HG03432 (cell line): ENCODE measurements around the gene HRH1.
"Not testable (repeated sequence)": the region's sequence is repeated elsewhere in the genome, so short reads cannot be mapped to it uniquely, and the experiment has no call there.

Experiments used
- ATAC-seq: cut with Tn5 transposase; IDR thresholded peaks from one replicate; pipeline ENCODE4 v1.9.1; 2021; ENCODE audit warnings: mild to moderate bottlenecking, moderate library complexity; ENCODE audit not compliant: unreplicated experiment

The HRH1 gene

GRCh38 chr3:11201251-11202019, 47.1 kb downstream of the HRH1 start:
- ATAC-seq, result no peak

GRCh38 chr3:11203961-11204360, 49.7 kb downstream of the HRH1 start:
- no peak for ATAC-seq

GRCh38 chr3:11204697-11205348, 50.5 kb downstream of the HRH1 start:
- no peak for ATAC-seq

- not testable (repeated sequence) for ATAC-seq
Measured at GRCh38 chr3:11205881-11206280, 51.6 kb downstream of the HRH1 start.

GRCh38 chr3:11206316-11206715, 52.0 kb downstream of the HRH1 start:
- ATAC-seq, result no peak

- no peak for ATAC-seq
Measured at GRCh38 chr3:11206953-11207352, 52.7 kb downstream of the HRH1 start.

- no peak for ATAC-seq
Measured at GRCh38 chr3:11211531-11212298, 57.4 kb downstream of the HRH1 start.

- no peak for ATAC-seq
Measured at GRCh38 chr3:11212299-11212608, 58.0 kb downstream of the HRH1 start.

- ATAC-seq, result no peak
Measured at GRCh38 chr3:11212784-11213183, 58.5 kb downstream of the HRH1 start.

GRCh38 chr3:11213810-11214450, 59.6 kb downstream of the HRH1 start:
- ATAC-seq, result no peak

- no peak for ATAC-seq
Measured at GRCh38 chr3:11214451-11214978, 60.2 kb downstream of the HRH1 start.

GRCh38 chr3:11217370-11217769, 63.1 kb downstream of the HRH1 start:
- ATAC-seq, result not testable (repeated sequence)

- ATAC-seq, result no peak
Measured at GRCh38 chr3:11220230-11220629, 65.9 kb downstream of the HRH1 start.

- no peak for ATAC-seq
Measured at GRCh38 chr3:11221818-11222415, 67.6 kb downstream of the HRH1 start.

GRCh38 chr3:11224010-11224409, 69.7 kb downstream of the HRH1 start:
- ATAC-seq, result no peak

- ATAC-seq, result no peak
Measured at GRCh38 chr3:11224870-11225229, 70.6 kb downstream of the HRH1 start.

- ATAC-seq, result no peak
Measured at GRCh38 chr3:11226042-11226370, 71.7 kb downstream of the HRH1 start.

GRCh38 chr3:11228041-11228440, 73.7 kb downstream of the HRH1 start:
- ATAC-seq, result no peak

GRCh38 chr3:11230125-11230524, 75.8 kb downstream of the HRH1 start:
- ATAC-seq, result no peak

- ATAC-seq, result no peak
Measured at GRCh38 chr3:11230832-11231231, 76.5 kb downstream of the HRH1 start.

GRCh38 chr3:11235385-11235784, 81.1 kb downstream of the HRH1 start:
- no peak for ATAC-seq
